Activated T-cell treated with anti-CD3 and anti-CD28 coated beads for 1 hour (primary cell): ENCODE measurements around the gene SMYD3.
"Not testable (repeated sequence)": the region's sequence is repeated elsewhere in the genome, so short reads cannot be mapped to it uniquely, and the experiment has no call there.

Experiments used
- DNase-seq: peaks from one replicate; pipeline ENCODE4 v3.0.0-alpha.2; 2020; ENCODE audit warnings: low read depth

SMYD3 gene

DNA sequence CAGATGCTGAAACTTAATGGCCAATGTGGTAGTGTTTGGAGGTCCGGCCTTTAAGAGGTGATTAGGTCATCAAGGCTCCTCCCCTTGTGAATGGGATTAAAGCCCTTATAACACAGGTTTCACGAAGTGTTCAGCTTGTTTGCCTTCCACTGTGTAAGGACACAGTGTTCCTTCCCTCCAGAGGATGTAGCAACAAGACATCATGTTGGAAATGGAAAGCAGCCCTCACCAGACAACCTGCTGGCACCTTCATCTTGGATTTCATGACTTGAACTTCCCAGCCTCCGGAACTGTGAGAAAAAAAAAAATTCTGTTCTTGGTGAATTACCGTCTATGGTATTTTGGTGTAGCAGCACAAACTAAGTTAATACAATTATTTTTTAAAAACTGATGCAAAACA lies 738.5 kb downstream of the SMYD3 start:
- DNase-seq: no peak

DNA sequence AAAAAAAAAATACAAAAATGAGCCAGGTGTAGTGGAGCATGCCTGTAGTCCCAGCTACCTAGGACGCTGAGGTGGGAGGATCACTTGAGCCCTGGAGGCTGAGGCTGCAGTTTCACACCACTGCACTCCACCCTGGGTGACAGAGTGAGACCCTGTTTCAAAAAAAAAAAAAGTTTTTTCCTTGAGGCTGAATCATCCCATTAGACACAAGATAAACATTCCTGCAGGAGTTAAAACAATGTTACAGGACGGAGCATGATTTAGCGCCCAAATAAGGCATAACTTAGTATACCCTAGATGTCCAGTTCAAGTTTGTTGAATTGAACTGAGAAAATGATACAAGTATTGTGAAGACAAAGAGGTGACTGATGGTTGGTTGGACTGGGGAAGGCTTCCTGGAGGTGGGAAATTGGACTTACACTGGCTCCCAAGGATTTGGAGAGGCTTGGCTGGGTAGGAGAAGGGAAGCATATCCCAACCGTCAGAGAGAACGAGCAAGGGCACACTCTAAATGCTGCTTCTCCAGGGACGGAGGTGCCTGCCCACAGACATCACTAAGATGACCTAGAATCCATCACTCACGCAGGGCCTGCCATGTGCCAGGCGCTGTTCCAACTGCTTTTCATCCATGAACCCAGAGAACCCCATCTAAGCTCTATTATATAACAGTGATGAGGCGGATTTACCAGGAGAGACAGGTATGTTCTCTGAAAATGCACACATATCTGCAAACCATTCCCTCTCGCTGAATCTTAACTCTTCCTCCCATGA lies 741.7 kb downstream of the SMYD3 start:
- DNase-seq: no peak

DNA sequence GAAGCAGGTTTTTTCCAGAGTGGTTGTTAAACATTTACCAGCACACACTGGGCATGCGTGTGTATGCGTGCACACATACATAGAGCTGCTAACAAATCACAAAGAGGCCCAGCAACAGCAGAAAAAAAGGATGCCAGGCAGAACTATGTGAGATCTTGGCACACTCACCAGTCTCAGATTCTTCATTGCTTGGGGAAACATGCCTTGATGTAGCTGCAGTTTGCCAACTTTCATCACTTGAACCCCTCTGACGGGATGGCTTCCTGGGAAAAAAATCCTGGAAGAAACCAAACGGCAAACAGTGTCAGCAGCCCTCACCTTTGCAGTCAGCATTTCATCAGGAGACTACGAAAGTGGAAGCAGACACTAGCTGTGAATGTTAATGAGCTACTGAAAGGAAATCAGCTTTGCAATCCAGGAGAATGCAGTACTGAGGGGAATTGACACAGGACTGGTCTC lies 743.2 kb downstream of the SMYD3 start:
- no peak for DNase-seq

DNA sequence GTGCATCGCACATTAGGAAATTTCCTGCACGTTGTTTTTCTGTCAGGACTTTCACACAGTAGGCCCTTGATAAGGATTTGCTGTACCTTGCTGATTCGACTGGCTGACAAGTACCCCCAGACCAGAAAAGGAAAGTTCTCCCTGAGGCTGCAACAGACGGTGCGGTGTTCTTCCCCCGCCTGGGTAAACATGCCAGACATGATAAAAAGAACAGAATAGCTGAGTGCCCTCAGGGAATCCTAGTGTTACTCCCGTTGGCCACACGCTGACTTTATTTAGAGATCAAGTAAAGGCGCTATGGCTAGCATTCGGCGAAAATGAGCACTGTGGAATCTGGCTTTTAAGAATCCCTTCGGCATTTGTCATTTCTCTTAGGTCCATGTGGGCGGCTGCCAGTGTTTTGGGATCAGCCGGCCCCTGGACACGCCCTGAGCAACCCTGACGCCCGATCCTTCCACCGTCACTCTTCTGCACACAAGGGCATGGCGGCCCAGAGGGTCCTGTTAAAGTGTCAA lies 744.6 kb downstream of the SMYD3 start:
- DNase-seq: no peak

DNA sequence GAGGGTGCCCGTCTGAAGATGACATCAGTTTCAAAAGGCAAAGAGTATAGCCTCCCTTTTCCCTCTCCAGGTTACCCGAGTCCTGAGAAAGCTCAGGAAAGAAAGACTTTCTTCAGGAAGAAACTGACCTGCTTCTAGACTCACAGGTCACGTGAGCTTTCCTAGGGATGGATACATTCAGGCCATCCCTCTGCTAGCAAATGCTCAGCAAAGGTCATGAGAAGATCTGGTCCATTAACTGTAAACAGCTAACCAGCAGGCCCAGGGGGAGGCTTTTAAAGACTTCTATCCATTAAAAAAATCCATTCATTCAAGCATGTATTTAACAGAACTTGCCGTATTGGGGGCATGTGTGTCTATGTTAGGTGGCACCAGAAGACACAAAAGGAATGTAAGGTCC lies 746.8 kb downstream of the SMYD3 start:
- DNase-seq: no peak

- DNase-seq: no peak
Measured at GRCh38 chr1:245754463-245754961, 752.6 kb downstream of the SMYD3 start.

DNA sequence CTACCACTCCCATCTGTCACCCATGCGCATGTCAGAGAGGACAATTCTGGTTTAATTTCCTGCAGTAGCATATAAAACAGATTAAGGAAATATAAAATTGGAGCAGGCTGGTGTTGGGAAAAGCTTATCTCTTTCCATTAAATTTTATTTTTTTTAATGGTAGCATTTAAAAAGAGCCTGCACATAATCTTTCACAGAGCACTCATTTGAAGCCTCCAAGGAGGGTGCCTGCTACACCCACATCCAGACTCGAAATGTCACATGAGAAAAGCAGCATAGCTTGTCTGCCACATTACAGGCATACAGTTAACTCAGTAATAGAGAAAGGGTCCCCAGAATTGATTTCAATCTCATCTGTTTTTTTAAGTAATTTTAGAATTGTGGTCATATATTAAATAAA lies 753.3 kb downstream of the SMYD3 start:
- DNase-seq: no peak

GRCh38 chr1:245752561-245752960 lies 754.5 kb downstream of the SMYD3 start:
- DNase-seq: no peak

DNA sequence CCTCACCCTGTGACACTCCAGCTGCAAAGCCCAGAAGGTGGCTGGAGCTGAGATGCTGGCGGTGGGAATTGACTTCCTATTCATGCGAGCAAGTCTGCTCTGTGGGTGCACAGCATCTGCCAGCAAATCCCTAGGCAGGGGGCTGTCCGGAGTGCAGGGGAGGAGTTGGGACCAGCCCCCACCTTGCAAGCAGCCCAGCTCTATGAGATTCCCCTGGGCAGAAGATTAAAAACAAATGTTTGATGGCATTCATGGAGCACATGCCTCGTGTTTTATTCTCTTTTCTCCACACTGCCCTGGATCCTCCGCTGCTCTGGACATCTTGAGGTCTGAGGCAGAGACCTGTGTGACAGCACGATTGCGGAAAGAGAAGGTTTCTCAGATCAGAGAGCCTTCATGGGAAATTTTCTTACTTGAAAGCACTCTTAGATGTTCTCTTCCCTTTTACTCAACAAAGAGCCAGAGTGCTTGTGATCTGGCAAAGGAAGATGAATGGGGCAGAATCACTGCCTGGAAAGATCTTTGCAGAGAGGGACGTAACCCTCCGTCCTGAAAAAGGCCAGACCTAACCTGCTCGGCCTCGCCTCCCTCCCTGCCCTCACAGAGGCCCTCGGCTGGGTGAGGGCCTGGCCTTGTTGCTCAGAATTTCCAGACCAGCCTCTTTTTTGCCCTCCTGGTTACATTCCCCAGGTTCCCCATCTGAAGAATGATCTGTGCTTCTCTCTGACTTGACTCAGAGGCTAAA lies 755.2 kb downstream of the SMYD3 start:
- no peak for DNase-seq

DNA sequence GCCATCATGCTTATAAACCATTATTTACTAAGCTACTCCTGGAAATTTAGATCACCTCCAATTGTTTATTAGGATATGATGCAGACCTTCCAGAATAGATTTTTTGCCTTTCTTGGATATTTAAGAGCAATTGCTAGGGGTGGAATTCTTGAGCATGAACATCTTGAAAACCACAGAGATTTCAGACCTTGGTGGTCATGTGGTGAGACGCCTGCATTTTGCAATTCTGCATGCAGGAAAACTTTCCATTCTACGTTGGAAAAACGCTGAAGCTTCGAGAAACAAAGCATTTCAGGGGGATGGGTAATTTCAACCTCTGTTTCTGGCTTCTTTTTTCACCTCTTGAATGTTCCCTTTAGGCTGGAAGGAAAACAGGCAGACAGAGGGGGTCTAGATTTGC lies 756.0 kb downstream of the SMYD3 start:
- DNase-seq: no peak

DNA sequence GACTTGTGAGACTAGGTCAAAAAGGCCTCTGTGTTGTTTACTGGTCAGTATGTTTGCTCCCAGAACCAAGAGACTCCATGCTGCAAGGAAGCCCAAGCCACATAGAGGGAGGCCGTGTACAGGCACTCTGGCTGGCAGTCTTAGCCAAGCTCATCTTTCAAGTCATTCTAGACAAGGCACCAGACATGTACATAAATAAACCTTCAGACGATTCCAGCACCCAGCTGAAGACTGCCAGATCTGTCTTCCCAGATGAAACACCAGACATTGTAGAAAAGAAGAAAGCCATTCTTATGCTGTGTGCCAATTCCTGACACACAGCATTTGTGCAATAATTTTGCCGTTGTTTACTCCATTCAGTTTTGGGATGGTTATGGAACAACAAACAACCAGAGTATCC lies 756.8 kb downstream of the SMYD3 start:
- no peak for DNase-seq

DNA sequence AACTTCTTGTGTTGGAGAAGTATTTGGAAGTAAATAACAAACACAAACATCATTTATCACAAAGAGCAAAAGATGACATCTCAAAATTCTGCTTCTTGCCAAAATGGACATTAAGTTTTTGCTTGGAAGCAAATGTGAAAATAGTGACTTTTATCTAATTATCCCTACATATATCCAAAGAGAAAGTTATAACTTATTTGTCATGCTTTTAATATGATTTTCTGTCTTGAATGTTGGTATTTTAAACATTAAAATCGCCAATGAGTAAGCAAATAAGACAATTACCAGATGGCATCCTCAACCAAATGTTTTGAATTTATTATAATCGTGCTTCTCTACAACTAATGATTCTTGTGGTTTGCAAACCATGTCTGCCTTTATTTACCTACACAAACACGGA lies 758.0 kb downstream of the SMYD3 start:
- DNase-seq: no peak

DNA sequence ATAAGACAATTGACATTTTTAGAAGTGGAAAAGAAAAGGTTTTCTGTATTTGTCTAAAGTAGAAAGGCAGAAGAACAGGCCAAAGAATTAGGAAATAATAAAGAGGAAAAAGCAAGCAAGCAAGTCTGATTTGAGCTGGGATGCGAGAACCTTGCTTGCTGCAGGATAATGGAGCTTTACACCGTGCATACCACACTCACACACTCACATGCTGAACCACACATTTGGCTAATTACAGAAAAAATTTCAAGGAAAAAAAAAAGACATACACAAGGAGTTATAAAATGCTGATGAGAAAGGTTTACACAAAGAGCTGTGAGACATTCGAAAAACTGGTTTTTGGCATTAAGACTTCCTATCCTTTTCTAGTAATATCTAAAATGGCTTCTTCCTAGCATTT lies 758.4 kb downstream of the SMYD3 start:
- DNase-seq: no peak

DNA sequence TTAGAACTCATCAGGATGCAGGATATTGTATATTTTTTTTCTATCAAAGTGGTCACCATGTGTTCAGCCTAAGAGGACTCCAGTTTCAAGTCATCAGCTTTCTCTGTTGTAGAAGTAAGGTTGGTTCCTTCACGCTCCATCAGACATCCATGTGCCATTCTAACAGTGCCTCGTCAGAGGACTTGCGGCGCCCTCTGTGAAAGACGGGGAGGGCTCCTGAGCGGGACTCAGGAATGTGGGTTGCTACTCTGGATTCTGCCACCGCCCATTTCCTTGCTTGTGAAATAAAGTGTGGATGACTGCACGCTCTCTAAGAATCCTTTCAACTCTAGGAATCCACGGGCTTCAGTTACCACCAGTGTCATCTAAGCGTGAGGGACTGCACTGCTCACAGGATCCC lies 758.8 kb downstream of the SMYD3 start:
- no peak for DNase-seq

- no peak for DNase-seq
Measured at GRCh38 chr1:245742896-245743295, 764.2 kb downstream of the SMYD3 start.

GRCh38 chr1:245740336-245740735 lies 766.7 kb downstream of the SMYD3 start:
- not testable (repeated sequence) for DNase-seq

DNA sequence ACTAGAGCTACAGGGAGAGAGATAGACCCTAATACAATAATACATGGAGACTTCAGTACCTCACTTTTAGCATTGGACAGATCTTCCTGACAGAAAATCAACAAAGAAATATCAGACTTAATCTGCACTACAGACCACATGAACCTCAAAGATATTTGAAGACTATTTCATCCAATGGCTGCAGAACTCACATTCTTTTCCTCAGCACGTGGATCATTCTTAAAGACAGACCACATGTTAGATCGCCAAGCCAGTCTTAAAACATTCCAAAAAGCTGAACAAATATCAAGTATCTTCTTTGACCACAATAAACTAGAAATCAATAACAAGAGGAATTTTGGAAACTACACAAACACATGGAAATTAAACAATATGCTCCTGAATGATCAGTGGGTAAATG lies 776.3 kb downstream of the SMYD3 start:
- DNase-seq: no peak

DNA sequence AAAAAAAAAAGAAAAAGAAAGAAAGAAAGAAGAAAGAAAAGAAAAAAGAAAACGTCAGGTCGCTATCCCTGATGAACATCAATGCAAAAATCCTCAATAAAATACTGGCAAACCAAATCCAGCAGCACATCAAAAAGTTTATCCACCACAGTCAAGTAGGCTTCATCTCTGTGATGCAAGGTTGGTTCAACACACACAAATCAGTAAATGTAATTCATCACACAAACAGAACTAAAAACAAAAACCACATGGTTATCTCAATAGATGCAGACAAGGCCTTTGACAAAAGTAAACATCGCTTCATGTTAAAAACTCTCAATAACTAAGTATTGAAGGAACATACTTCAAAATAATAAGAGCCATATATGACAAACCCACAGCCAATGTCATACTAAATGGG lies 779.0 kb downstream of the SMYD3 start:
- not testable (repeated sequence) for DNase-seq

- DNase-seq: no peak
Measured at GRCh38 chr1:245721488-245721887, 785.6 kb downstream of the SMYD3 start.

GRCh38 chr1:245718951-245719350 lies 788.1 kb downstream of the SMYD3 start:
- no peak for DNase-seq

- no peak for DNase-seq
Measured at GRCh38 chr1:245718123-245718522, 789.0 kb downstream of the SMYD3 start.

- DNase-seq: no peak
Measured at GRCh38 chr1:245717611-245718010, 789.5 kb downstream of the SMYD3 start.

DNA sequence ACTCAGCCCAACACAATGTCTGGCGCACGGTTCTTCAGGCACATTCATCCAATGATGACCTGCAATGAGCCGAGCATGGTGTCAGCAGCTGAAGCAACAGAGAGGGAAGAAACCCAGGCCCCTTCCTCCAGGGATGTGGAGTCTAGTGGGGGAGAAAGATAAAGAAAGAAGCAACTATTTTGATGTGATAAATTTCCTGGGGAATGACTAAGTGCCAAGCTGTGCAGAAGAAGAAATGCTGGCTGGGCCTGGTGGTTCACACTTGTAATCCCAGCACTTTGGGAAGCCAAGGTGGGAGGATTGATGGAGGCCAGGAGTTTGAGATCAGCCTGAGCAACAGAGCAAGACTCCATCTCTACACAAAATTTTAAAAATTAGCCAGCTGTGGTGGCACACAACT lies 790.5 kb downstream of the SMYD3 start:
- DNase-seq: no peak
